GM12878 (cell line): ENCODE data around the gene UBE2M. TPM values are rescaled to one million over a fixed set of nuclear protein-coding genes. Genes with fewer than 3 reads are reported as not detected.
A peak's percentile ranks its signal among the peaks of the same experiment; 100 is the strongest.

ENCODE experiments used
- CEBPB ChIP-seq, 2 experiments: fragments of 150-350 bp in 1 of 2; IDR thresholded peaks; 2 replicates each; pipeline ENCODE4 v1.6.1; 2012 to 2014; ENCODE audit warnings: low read depth in 2 of 2, low read length in 2 of 2, borderline replicate concordance in 1 of 2, inconsistent platforms in 1 of 2
- CREB1 ChIP-seq: IDR thresholded peaks from 2 replicates; pipeline ENCODE4 v1.6.1; 2012; ENCODE audit warnings: low read depth, mild to moderate bottlenecking, inconsistent platforms
- EED ChIP-seq: sonication (generic); IDR thresholded peaks from 2 replicates; pipeline ENCODE4 v1.6.1; 2016; ENCODE audit warnings: antibody characterized with exemption, low read depth
- EGR1 ChIP-seq, 2 experiments: IDR thresholded peaks; 1 replicate in 1 of 2; 2 replicates in 1 of 2; pipeline ENCODE4 v1.6.1; 2011 to 2012; ENCODE audit warnings: low read depth in 2 of 2, low read length in 2 of 2, borderline replicate concordance in 1 of 2, mild to moderate bottlenecking in 1 of 2, moderate library complexity in 1 of 2
- IKZF2 ChIP-seq, 2 experiments: fragments of 450-650 bp; IDR thresholded peaks; 2 replicates each; pipeline ENCODE4 v1.6.1; 2017; ENCODE audit warnings: mild to moderate bottlenecking in 2 of 2, moderate library complexity in 2 of 2
- KLF5 ChIP-seq: fragments of 450-650 bp; IDR thresholded peaks from 2 replicates; pipeline ENCODE4 v1.6.1; 2014; ENCODE audit warnings: mild to moderate bottlenecking; ENCODE audit not compliant: partially characterized antibody
- MTA2 ChIP-seq: fragments of 450-650 bp; IDR thresholded peaks from 2 replicates; pipeline ENCODE4 v1.6.1; 2016; ENCODE audit warnings: low read depth, mild to moderate bottlenecking, moderate library complexity
- NFYA ChIP-seq: IDR thresholded peaks from 2 replicates; pipeline ENCODE4 v1.6.1; 2011; ENCODE audit warnings: low read depth, mild to moderate bottlenecking, low read length, improper control_type of control experiment, borderline replicate concordance
- SIX5 ChIP-seq: IDR thresholded peaks from 2 replicates; pipeline ENCODE4 v1.6.1; 2011; ENCODE audit warnings: mild to moderate bottlenecking, low read depth, low read length, moderate library complexity; ENCODE audit not compliant: severe bottlenecking
- SRF ChIP-seq, 2 experiments: IDR thresholded peaks; 2 replicates each; pipeline ENCODE4 v1.6.1; 2011; ENCODE audit warnings: low read depth in 2 of 2, low read length in 2 of 2, mild to moderate bottlenecking in 1 of 2, moderate library complexity in 1 of 2
- TCF12 ChIP-seq: IDR thresholded peaks from 2 replicates; pipeline ENCODE4 v1.6.1; 2011; ENCODE audit warnings: low read depth, mild to moderate bottlenecking, low read length
- ZNF24 ChIP-seq: fragments of 450-650 bp; IDR thresholded peaks from 2 replicates; pipeline ENCODE4 v1.6.1; 2017; ENCODE audit warnings: antibody characterized with exemption, mild to moderate bottlenecking
- polyA plus RNA-seq, 11 experiments: library from polyadenylated mRNA; depleted of rRNA in 4 of 11; unstranded in 6 of 11; stranded (reverse) in 5 of 11; fragments of >200 nt; fragmentation: Nextera tagmentation in 4 of 11; fragmentation: Illumina TruSeq in 1 of 11; extraction: Ambion mirVana in 4 of 11; extraction: Trizol in 1 of 11; gene quantifications; 1 replicate in 1 of 11; 2 replicates in 10 of 11; pipeline versions ENCODE4 v1.2.1 to v1.2.3, GENCODE V29; 2011 to 2016; ENCODE audit warnings: inconsistent platforms in 2 of 11, missing spikeins in 2 of 11, low read depth in 1 of 11
- total RNA-seq, 4 experiments: library from RNA; depleted of rRNA in 3 of 4; stranded (reverse); fragments of >200 nt in 3 of 4; fragmentation: Illumina TruSeq in 1 of 4; extraction: Trizol in 1 of 4; gene quantifications; 2 replicates each; pipeline versions ENCODE4 v1.2.1 to v1.2.3, GENCODE V29; 2013 to 2021
- TF ChIP-seq, protein P1 (sequence below): fragments of 450-650 bp; IDR thresholded peaks from 2 replicates; pipeline ENCODE4 v1.6.1; 2017; ENCODE audit warnings: mild to moderate bottlenecking
- TF ChIP-seq, protein P2 (sequence below): fragments of 450-650 bp; IDR thresholded peaks from 2 replicates; pipeline ENCODE4 v1.6.1; 2017; ENCODE audit warnings: mild to moderate bottlenecking, moderate library complexity
- TF ChIP-seq, protein P3 (sequence below): fragments of 450-650 bp; IDR thresholded peaks from 2 replicates; pipeline ENCODE4 v1.6.1; 2016; ENCODE audit warnings: mild to moderate bottlenecking
- TF ChIP-seq, protein P4 (sequence below): fragments of 450-650 bp; IDR thresholded peaks from 2 replicates; pipeline ENCODE4 v1.6.1; 2018; ENCODE audit warnings: borderline replicate concordance, mild to moderate bottlenecking; ENCODE audit not compliant: partially characterized antibody

UBE2M gene
- total and polyA plus RNA-seq, 10 of the 15 experiments (the other 5 are each of a cell fraction or from before 2014, with no cell fraction given) = 1.4 to 105 (median 73.9) TPM

DNA sequence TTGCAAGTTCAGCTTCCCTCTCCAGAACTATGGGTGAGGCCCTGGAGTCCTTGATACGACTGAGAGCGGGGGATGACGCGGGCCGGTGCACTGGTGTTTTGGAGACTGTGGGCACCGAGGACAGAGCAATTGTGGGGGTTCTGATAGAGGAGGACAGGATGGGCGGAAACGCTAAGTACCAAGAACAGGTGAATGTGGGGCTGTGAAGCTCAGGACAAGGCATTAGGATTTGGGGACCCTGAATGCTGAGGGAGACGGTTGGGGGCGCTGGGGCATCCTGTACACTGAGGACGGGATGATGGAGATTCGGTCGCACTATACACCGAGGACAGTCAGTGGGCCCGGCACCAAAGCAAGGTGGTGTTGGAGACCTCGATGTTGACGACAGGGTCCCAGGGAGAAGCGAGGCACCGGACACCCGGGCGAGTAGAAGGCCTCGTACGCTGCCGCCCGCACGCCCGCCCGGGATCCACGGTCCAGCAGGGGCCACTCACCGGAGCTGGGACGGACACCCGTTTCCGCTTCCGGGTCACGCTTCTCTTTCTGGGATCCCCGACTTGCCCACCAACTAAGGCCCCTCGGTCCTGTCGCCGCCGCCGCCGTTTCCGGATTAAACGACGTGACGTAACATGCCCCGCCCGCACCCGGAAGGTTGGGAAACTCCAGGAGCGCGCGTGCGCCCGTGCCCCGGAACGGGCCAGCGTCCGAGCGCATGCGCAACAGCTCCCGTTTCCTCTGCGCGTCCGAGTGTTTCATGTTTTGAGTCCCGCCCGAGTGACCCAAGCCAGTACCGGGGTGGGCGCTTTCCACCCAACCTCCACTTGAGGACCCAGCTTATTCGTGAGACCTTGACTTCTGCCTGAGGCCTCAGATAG is 3.7 kb downstream of the UBE2M start, which contains the start of gene CHMP2A (continued):
- TF ChIP-seq NFYA (no peak), CEBPB (IDR thresholded peaks at IDR 0.05; ENCODE audit: borderline replicate concordance in 1 of 2, low read depth in 2 of 2, low read length in 2 of 2) (peak in 1 of 2 experiments; percentile 33; a peak in 1 of 4 replicates), EGR1 (IDR thresholded peaks at IDR 0.05; ENCODE audit: borderline replicate concordance in 1 of 2, low read depth in 2 of 2, low read length in 2 of 2) (peak; percentile 26 to 28; a peak in 2 of 3 replicates), SRF (IDR thresholded peaks at IDR 0.05; ENCODE audit: low read depth in 2 of 2, low read length in 2 of 2) (peak in 1 of 2 experiments; percentile 47; a peak in 1 of 4 replicates), EED (peak; percentile 40; the same call in 1 of the 2 replicates), IKZF2 (IDR thresholded peaks at IDR 0.05) (no peak), ZNF24 (0 out of 2 replicates have a peak, but pooled peaks have one; percentile 16), CREB1 (no peak), TCF12 (no peak), MTA2 (peak; percentile 85), SIX5 (peak; percentile 52), KLF5 (no peak)
- TF ChIP-seq, protein P1, sequence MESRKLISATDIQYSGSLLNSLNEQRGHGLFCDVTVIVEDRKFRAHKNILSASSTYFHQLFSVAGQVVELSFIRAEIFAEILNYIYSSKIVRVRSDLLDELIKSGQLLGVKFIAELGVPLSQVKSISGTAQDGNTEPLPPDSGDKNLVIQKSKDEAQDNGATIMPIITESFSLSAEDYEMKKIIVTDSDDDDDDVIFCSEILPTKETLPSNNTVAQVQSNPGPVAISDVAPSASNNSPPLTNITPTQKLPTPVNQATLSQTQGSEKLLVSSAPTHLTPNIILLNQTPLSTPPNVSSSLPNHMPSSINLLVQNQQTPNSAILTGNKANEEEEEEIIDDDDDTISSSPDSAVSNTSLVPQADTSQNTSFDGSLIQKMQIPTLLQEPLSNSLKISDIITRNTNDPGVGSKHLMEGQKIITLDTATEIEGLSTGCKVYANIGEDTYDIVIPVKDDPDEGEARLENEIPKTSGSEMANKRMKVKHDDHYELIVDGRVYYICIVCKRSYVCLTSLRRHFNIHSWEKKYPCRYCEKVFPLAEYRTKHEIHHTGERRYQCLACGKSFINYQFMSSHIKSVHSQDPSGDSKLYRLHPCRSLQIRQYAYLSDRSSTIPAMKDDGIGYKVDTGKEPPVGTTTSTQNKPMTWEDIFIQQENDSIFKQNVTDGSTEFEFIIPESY = no peak
- TF ChIP-seq, protein P2, sequence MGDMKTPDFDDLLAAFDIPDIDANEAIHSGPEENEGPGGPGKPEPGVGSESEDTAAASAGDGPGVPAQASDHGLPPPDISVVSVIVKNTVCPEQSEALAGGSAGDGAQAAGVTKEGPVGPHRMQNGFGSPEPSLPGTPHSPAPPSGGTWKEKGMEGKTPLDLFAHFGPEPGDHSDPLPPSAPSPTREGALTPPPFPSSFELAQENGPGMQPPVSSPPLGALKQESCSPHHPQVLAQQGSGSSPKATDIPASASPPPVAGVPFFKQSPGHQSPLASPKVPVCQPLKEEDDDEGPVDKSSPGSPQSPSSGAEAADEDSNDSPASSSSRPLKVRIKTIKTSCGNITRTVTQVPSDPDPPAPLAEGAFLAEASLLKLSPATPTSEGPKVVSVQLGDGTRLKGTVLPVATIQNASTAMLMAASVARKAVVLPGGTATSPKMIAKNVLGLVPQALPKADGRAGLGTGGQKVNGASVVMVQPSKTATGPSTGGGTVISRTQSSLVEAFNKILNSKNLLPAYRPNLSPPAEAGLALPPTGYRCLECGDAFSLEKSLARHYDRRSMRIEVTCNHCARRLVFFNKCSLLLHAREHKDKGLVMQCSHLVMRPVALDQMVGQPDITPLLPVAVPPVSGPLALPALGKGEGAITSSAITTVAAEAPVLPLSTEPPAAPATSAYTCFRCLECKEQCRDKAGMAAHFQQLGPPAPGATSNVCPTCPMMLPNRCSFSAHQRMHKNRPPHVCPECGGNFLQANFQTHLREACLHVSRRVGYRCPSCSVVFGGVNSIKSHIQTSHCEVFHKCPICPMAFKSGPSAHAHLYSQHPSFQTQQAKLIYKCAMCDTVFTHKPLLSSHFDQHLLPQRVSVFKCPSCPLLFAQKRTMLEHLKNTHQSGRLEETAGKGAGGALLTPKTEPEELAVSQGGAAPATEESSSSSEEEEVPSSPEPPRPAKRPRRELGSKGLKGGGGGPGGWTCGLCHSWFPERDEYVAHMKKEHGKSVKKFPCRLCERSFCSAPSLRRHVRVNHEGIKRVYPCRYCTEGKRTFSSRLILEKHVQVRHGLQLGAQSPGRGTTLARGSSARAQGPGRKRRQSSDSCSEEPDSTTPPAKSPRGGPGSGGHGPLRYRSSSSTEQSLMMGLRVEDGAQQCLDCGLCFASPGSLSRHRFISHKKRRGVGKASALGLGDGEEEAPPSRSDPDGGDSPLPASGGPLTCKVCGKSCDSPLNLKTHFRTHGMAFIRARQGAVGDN = peak; percentile 98
- TF ChIP-seq, protein P3, sequence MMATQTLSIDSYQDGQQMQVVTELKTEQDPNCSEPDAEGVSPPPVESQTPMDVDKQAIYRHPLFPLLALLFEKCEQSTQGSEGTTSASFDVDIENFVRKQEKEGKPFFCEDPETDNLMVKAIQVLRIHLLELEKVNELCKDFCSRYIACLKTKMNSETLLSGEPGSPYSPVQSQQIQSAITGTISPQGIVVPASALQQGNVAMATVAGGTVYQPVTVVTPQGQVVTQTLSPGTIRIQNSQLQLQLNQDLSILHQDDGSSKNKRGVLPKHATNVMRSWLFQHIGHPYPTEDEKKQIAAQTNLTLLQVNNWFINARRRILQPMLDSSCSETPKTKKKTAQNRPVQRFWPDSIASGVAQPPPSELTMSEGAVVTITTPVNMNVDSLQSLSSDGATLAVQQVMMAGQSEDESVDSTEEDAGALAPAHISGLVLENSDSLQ = peak; percentile 70
- TF ChIP-seq, protein P4, sequence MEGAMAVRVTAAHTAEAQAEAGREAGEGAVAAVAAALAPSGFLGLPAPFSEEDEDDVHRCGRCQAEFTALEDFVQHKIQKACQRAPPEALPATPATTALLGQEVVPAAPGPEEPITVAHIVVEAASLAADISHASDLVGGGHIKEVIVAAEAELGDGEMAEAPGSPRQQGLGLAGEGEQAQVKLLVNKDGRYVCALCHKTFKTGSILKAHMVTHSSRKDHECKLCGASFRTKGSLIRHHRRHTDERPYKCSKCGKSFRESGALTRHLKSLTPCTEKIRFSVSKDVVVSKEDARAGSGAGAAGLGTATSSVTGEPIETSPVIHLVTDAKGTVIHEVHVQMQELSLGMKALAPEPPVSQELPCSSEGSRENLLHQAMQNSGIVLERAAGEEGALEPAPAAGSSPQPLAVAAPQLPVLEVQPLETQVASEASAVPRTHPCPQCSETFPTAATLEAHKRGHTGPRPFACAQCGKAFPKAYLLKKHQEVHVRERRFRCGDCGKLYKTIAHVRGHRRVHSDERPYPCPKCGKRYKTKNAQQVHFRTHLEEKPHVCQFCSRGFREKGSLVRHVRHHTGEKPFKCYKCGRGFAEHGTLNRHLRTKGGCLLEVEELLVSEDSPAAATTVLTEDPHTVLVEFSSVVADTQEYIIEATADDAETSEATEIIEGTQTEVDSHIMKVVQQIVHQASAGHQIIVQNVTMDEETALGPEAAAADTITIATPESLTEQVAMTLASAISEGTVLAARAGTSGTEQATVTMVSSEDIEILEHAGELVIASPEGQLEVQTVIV = peak; percentile 92
